PC-9 (cell line): ENCODE measurements around the gene TOMM5. TPM values are rescaled to one million over a fixed set of nuclear protein-coding genes. Genes with fewer than 3 reads are reported as not detected.

ENCODE experiments used
- BruUV-seq: library from RNA; stranded (reverse); fragments of 400-500 nt; replicated peaks from 2 replicates; lab custom pipeline; 2021; lab: Mats Ljungman, UMichigan
- CTCF ChIA-PET: fragments of 300-600 bp; sonication (Branson Sonifier 250); formaldehyde crosslinking; loops from one replicate; lab custom pipeline; 2022; ENCODE audit warnings: antibody characterized with exemption; lab: Charles Lee
- POLR2A ChIA-PET: fragments of 300-600 bp; sonication (Branson Sonifier 250); formaldehyde crosslinking; loops from one replicate; lab custom pipeline; 2022; ENCODE audit warnings: antibody characterized with exemption; ENCODE audit not compliant: unreplicated experiment; lab: Charles Lee
- DNase-seq, 2 experiments: peaks; one replicate each; pipeline versions ENCODE4 v3.0.0 to v3.0.0-alpha.2; 2015 to 2022; ENCODE audit warnings: mixed read lengths in 1 of 2
- H2AFZ ChIP-seq: fragments of 200-600 bp; sonication (generic); 2 replicates; pipeline ENCODE4 v1.8.1; 2017; ENCODE audit warnings: antibody characterized with exemption
- H3F3A ChIP-seq: fragments of 200-600 bp; sonication (generic); 2 replicates; pipeline ENCODE4 v1.8.1; 2017; ENCODE audit warnings: antibody characterized with exemption, mild to moderate bottlenecking, low read depth; ENCODE audit not compliant: insufficient read depth
- H3K27ac ChIP-seq: fragments of 200-600 bp; sonication (generic); 2 replicates; pipeline ENCODE4 v1.6.1; 2016; ENCODE audit warnings: mixed run types
- H3K27me3 ChIP-seq: fragments of 200-600 bp; sonication (generic); 2 replicates; pipeline ENCODE4 v1.6.1; 2016; ENCODE audit warnings: low read depth, mixed run types; ENCODE audit not compliant: insufficient read depth
- H3K36me3 ChIP-seq: fragments of 200-600 bp; sonication (generic); 2 replicates; pipeline ENCODE4 v1.6.1; 2016; ENCODE audit warnings: low read depth, mixed run types
- H3K4me1 ChIP-seq: fragments of 200-600 bp; sonication (generic); replicated peaks from 2 replicates; pipeline ENCODE4 v1.6.1; 2016; ENCODE audit warnings: mixed run types; ENCODE audit not compliant: insufficient read depth
- H3K4me2 ChIP-seq: fragments of 200-600 bp; sonication (generic); 2 replicates; pipeline ENCODE4 v1.6.1; 2017; ENCODE audit warnings: mixed run types
- H3K4me3 ChIP-seq: fragments of 200-600 bp; sonication (generic); 2 replicates; pipeline ENCODE4 v1.6.1; 2016; ENCODE audit warnings: mixed run types
- H3K79me2 ChIP-seq: fragments of 200-600 bp; sonication (generic); 2 replicates; pipeline ENCODE4 v1.6.1; 2017; ENCODE audit warnings: low read depth, mixed run types
- H3K9me2 ChIP-seq: fragments of 200-600 bp; sonication (generic); 2 replicates; pipeline ENCODE4 v1.8.1; 2017; ENCODE audit warnings: mild to moderate bottlenecking; ENCODE audit not compliant: insufficient read depth
- H3K9me3 ChIP-seq: fragments of 200-600 bp; sonication (generic); 2 replicates; pipeline ENCODE4 v1.8.1; 2016; ENCODE audit warnings: low read depth; ENCODE audit not compliant: insufficient read depth
- H4K20me1 ChIP-seq: fragments of 200-600 bp; sonication (generic); 2 replicates; pipeline ENCODE4 v1.8.1; 2017; ENCODE audit not compliant: insufficient read depth
- EZH2 ChIP-seq: fragments of 200-600 bp; sonication (generic); IDR thresholded peaks from 2 replicates; pipeline ENCODE4 v1.8.0; 2017; ENCODE audit warnings: antibody characterized with exemption, low read depth
- intact Hi-C: fragments of 100-400 bp; cut with micrococcal nuclease; formaldehyde crosslinking; loops from one replicate; pipeline ENCODE4 v1.10.0; 2022; ENCODE audit not compliant: unreplicated experiment
- total RNA-seq: library from RNA; stranded (reverse); gene quantifications from 2 replicates; pipeline ENCODE4 v1.2.3, GENCODE V29; 2021
- TF ChIP-seq, protein P1 (sequence below): fragments of 200-600 bp; sonication (generic); conservative IDR thresholded peaks from 2 replicates; pipeline ENCODE4 v1.6.1; 2017; ENCODE audit warnings: mixed run types, antibody characterized with exemption, mild to moderate bottlenecking, moderate library complexity

TOMM5 gene
- total RNA-seq, 1 experiment from 2014 or later: 78.2 TPM

DNA sequence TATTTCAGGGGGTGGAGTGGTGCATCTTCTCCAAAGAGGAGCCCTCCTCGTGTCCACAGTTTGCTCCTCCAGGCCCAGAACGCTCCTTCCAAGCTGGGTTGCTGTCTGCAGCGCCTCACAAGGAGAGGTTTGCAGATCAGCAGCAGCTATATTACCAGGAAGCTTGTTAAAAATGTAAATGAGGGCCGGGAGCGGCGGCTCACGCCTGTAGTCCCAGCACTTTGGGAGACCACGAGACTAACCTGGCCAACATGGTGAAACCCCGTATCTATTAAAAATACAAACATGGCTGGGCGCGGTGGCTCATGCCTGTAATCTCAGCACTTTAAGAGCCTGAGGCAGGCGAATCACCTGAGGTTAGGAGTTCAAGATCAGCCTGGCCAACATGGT, 33.4 kb upstream of the TOMM5 start:
- no TSS peak for BruUV-seq
- intact Hi-C loops: no loop called here
- H3K4me1 ChIP-seq: no peaks in the 10 kb centered on the region
- no peaks in the 10 kb centered on the region for H3K27me3 ChIP-seq
- no peak overlapping the region for H3K27ac ChIP-seq
- TF ChIP-seq, protein P1, sequence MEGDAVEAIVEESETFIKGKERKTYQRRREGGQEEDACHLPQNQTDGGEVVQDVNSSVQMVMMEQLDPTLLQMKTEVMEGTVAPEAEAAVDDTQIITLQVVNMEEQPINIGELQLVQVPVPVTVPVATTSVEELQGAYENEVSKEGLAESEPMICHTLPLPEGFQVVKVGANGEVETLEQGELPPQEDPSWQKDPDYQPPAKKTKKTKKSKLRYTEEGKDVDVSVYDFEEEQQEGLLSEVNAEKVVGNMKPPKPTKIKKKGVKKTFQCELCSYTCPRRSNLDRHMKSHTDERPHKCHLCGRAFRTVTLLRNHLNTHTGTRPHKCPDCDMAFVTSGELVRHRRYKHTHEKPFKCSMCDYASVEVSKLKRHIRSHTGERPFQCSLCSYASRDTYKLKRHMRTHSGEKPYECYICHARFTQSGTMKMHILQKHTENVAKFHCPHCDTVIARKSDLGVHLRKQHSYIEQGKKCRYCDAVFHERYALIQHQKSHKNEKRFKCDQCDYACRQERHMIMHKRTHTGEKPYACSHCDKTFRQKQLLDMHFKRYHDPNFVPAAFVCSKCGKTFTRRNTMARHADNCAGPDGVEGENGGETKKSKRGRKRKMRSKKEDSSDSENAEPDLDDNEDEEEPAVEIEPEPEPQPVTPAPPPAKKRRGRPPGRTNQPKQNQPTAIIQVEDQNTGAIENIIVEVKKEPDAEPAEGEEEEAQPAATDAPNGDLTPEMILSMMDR: no peak
- no peak for TF ChIP-seq EZH2
- no peaks in the 10 kb centered on the region for H3F3A ChIP-seq
- ChIA-PET CTCF (no interaction called here), POLR2A (interaction anchor here (0.6 kb wide), 1 partner anchor 331 kb away, joined by 7 read pairs; no protein-coding TSS in a partner anchor)
- H3K9me3 ChIP-seq: no peaks in the 10 kb centered on the region
- no peak overlapping the region for H2AFZ ChIP-seq
- no peaks in the 10 kb centered on the region for H3K79me2 ChIP-seq
- H3K36me3 ChIP-seq: no peaks in the 10 kb centered on the region
- no peak overlapping the region for H3K4me3 ChIP-seq
- H4K20me1 ChIP-seq: no peaks in the 10 kb centered on the region
- no peaks in the 10 kb centered on the region for H3K9me2 ChIP-seq
- DNase-seq: no peak
- H3K4me2 ChIP-seq: no peak overlapping the region

DNA sequence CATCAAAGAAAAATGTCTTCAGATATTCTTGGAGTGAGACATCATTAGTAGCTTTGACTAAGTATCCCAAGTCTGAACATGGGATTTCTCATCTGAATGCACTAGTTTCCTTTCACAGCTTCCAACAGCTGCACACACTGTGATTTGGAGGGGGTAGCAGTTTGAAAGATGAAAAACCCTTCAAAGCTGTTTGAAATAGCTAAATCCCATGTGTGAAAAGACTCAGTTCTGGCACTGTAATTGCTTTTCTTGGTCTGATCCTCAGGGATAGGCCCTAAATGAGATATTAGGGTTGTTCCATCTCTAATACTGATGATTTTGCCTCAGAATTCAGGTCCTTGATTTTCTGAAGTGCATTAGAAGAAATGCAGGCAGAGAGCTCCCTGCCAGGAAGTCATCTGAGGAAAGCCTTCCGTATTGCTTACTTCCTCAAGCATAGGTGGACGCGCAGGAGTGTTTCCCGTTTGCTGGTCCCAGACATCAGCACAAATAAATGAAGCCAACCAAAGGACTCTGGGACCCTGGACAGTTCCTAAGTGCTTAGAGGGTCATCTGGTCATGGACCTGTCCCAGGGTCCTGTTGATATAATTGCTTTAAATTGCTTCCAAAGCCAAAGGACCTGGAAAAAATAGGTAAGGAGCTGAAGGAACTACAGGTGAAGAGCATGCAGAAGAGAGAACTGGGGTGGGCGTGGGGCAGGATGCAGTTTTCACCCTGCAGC, 32.8 kb upstream of the TOMM5 start:
- no peaks in the 10 kb centered on the region for H3K4me1 ChIP-seq
- DNase-seq: no peak
- no peaks in the 10 kb centered on the region for H3K79me2 ChIP-seq
- intact Hi-C loops: no loop called here
- no peaks in the 10 kb centered on the region for H3K27me3 ChIP-seq
- CTCF ChIA-PET: no interaction called here
- H3K9me3 ChIP-seq: no peaks in the 10 kb centered on the region
- POLR2A ChIA-PET: no interaction called here
- no peak overlapping the region for H3K4me3 ChIP-seq
- TF ChIP-seq, protein P1: no peak
- TF ChIP-seq EZH2: no peak
- H3K27ac ChIP-seq: no peak overlapping the region
- H3K36me3 ChIP-seq: no peaks in the 10 kb centered on the region
- H3K4me2 ChIP-seq: no peak overlapping the region
- BruUV-seq: no TSS peak
- H2AFZ ChIP-seq: no peak overlapping the region
- H4K20me1 ChIP-seq: no peaks in the 10 kb centered on the region
- no peaks in the 10 kb centered on the region for H3F3A ChIP-seq
- no peaks in the 10 kb centered on the region for H3K9me2 ChIP-seq

DNA sequence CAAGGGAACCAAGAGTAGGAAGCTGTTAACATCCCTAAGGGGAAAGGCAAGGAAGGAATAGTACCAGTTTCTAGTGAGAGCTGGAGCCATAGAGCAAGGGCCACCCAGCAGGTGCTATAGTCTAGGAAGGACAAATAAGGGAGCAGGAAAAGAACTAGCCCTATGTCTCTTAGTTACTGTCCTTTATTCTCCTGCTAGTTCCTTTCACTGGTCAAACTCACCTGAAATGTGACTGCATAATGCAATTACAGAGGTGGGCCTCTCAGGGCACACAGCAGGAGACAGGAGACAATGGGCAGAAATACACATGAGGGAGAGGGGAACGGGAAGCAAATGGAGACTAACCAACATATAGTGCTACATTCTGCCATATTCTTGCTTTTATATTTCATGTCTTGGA, 31.7 kb upstream of the TOMM5 start:
- no peak overlapping the region for H2AFZ ChIP-seq
- intact Hi-C loops: no loop called here
- no peak for DNase-seq
- no peaks in the 10 kb centered on the region for H3F3A ChIP-seq
- no peaks in the 10 kb centered on the region for H3K36me3 ChIP-seq
- no peak overlapping the region for H3K4me3 ChIP-seq
- no peak overlapping the region for H3K27ac ChIP-seq
- no TSS peak for BruUV-seq
- ChIA-PET POLR2A (no interaction called here), CTCF (no interaction called here)
- no peaks in the 10 kb centered on the region for H3K9me3 ChIP-seq
- TF ChIP-seq EZH2: no peak
- TF ChIP-seq, protein P1: no peak
- no peaks in the 10 kb centered on the region for H4K20me1 ChIP-seq
- no peak overlapping the region for H3K4me2 ChIP-seq
- no peaks in the 10 kb centered on the region for H3K4me1 ChIP-seq
- H3K9me2 ChIP-seq: no peaks in the 10 kb centered on the region
- no peaks in the 10 kb centered on the region for H3K79me2 ChIP-seq
- H3K27me3 ChIP-seq: no peaks in the 10 kb centered on the region
